HCT116 (cell line): ENCODE measurements around the gene DPH2. TPM values are rescaled to one million over a fixed set of nuclear protein-coding genes. Genes with fewer than 3 reads are reported as not detected.

Source experiments
- ATAC-seq: fragments of 200-7000 bp; cut with Tn5 transposase; 2 replicates; pipeline ENCODE4 v1.9.1; 2020; ENCODE audit warnings: mild to moderate bottlenecking, moderate library complexity
- BruUV-seq: library from RNA; stranded (reverse); fragments of 400-500 nt; replicated peaks from 2 replicates; lab custom pipeline; 2021; lab: Mats Ljungman, UMichigan
- CTCF ChIA-PET: fragments of 300-600 bp; sonication (Branson Sonifier 250); formaldehyde crosslinking; loops from one replicate; lab custom pipeline; 2021; ENCODE audit warnings: antibody characterized with exemption; lab: Charles Lee
- POLR2A ChIA-PET: fragments of 300-600, 350-600 bp; sonication (Branson Sonifier 250); formaldehyde crosslinking; loops from one replicate; lab custom pipeline; 2021; ENCODE audit warnings: antibody characterized with exemption; lab: Charles Lee
- RAD21 ChIA-PET, 2 experiments: fragments of 300-600 bp; sonication (Branson Sonifier 250); formaldehyde crosslinking; loops; one replicate each; lab custom pipeline; 2023; ENCODE audit warnings: low total read pairs in 2 of 2; ENCODE audit not compliant: uncharacterized antibody in 2 of 2, unreplicated experiment in 2 of 2, low non-redundant PET in 1 of 2; lab: Charles Lee
- DNase-seq: peaks from one replicate; pipeline ENCODE4 v3.0.0-alpha.2; 2010; ENCODE audit warnings: low read depth, low spot score
- H2AFZ ChIP-seq: fragments of 200-600 bp; shearing (Covaris generic), sonication (generic); 2 replicates; pipeline ENCODE4 v1.6.1; 2017; ENCODE audit warnings: low read depth, mixed run types, mixed read lengths, antibody characterized with exemption, low read length; ENCODE audit not compliant: poor library complexity, severe bottlenecking
- H3K27ac ChIP-seq: 2 replicates; pipeline ENCODE4 v1.5.1; 2012; ENCODE audit warnings: low read depth, low read length
- H3K27me3 ChIP-seq: fragments of 200-600 bp; sonication (generic); 2 replicates; pipeline ENCODE4 v1.6.1; 2016; ENCODE audit warnings: mixed run types, low read length, mixed read lengths; ENCODE audit not compliant: insufficient read depth
- H3K36me3 ChIP-seq, 2 experiments: fragments of 200-500 bp in 1 of 2; fragments of 200-600 bp in 1 of 2; sonication (Bioruptor generic) in 1 of 2; sonication (generic) in 1 of 2; 2 replicates each; pipeline versions ENCODE4 v1.5.1 to v1.6.1; 2014 to 2016; ENCODE audit warnings: low read length in 2 of 2, inconsistent platforms in 1 of 2, mixed read lengths in 1 of 2, mixed run types in 1 of 2; ENCODE audit not compliant: insufficient read depth in 2 of 2, control insufficient read depth in 1 of 2
- H3K4me1 ChIP-seq, 2 experiments: fragments of 200-600 bp in 1 of 2; sonication (generic) in 1 of 2; 2 replicates each; pipeline versions ENCODE4 v1.5.1 to v1.6.1; 2012 to 2017; ENCODE audit warnings: low read length in 2 of 2, inconsistent platforms in 1 of 2, mild to moderate bottlenecking in 1 of 2, mixed read lengths in 1 of 2, mixed run types in 1 of 2, moderate library complexity in 1 of 2; ENCODE audit not compliant: insufficient read depth in 2 of 2, control insufficient read depth in 1 of 2
- H3K4me2 ChIP-seq: fragments of 200-600 bp; sonication (generic); 2 replicates; pipeline ENCODE4 v1.6.1; 2017; ENCODE audit warnings: mixed run types, low read length, mixed read lengths
- H3K4me3 ChIP-seq, 2 experiments: fragments of 200-600 bp in 1 of 2; sonication (generic) in 1 of 2; replicated peaks in 1 of 2; 2 replicates each; pipeline ENCODE4 v1.5.1; 2011 to 2016; ENCODE audit warnings: low read length in 2 of 2, control low read depth in 1 of 2, low read depth in 1 of 2, mild to moderate bottlenecking in 1 of 2, mixed read lengths in 1 of 2, mixed run types in 1 of 2
- H3K79me2 ChIP-seq: fragments of 200-600 bp; sonication (generic); 2 replicates; pipeline ENCODE4 v1.6.1; 2017; ENCODE audit warnings: mild to moderate bottlenecking, mixed run types, low read length, moderate library complexity, mixed read lengths; ENCODE audit not compliant: insufficient read depth
- H3K9ac ChIP-seq: fragments of 200-600 bp; sonication (generic); 2 replicates; pipeline ENCODE4 v1.6.1; 2016; ENCODE audit warnings: low read length, mixed read lengths
- H3K9me2 ChIP-seq: fragments of 200-600 bp; sonication (generic), shearing (Covaris generic); 2 replicates; pipeline ENCODE4 v1.6.1; 2017; ENCODE audit warnings: mixed run types, mild to moderate bottlenecking, moderate library complexity; ENCODE audit not compliant: insufficient read depth
- H3K9me3 ChIP-seq, 2 experiments: fragments of 200-500 bp in 1 of 2; fragments of 200-600 bp in 1 of 2; sonication (Bioruptor generic) in 1 of 2; sonication (generic) in 1 of 2; 2 replicates each; pipeline ENCODE4 v1.6.1; 2014 to 2017; ENCODE audit warnings: low read length in 2 of 2, mixed read lengths in 2 of 2, inconsistent platforms in 1 of 2, low read depth in 1 of 2, mild to moderate bottlenecking in 1 of 2, mixed run types in 1 of 2, moderate library complexity in 1 of 2; ENCODE audit not compliant: control insufficient read depth in 1 of 2, insufficient read depth in 1 of 2
- H4K20me1 ChIP-seq: fragments of 200-600 bp; sonication (generic), shearing (Covaris generic); 2 replicates; pipeline ENCODE4 v1.6.1; 2017; ENCODE audit warnings: mixed run types, mild to moderate bottlenecking, moderate library complexity; ENCODE audit not compliant: insufficient read depth
- CEBPB ChIP-seq: IDR thresholded peaks from 2 replicates; pipeline ENCODE4 v1.6.1; 2012; ENCODE audit warnings: low read depth
- EGR1 ChIP-seq: IDR thresholded peaks from 2 replicates; pipeline ENCODE4 v1.6.1; 2012; ENCODE audit warnings: low read depth
- EZH2 ChIP-seq: fragments of 200-600 bp; sonication (generic); IDR thresholded peaks from 2 replicates; pipeline ENCODE4 v1.6.1; 2017; ENCODE audit warnings: antibody characterized with exemption, mixed run types
- EZH2phosphoT487 ChIP-seq: fragments of 200-600 bp; IDR thresholded peaks from 2 replicates; pipeline ENCODE4 v1.6.1; 2018; ENCODE audit warnings: antibody characterized with exemption, borderline replicate concordance
- FOSL1 ChIP-seq: IDR thresholded peaks from 2 replicates; pipeline ENCODE4 v1.6.1; 2012; ENCODE audit warnings: low read depth
- JUND ChIP-seq: IDR thresholded peaks from 2 replicates; pipeline ENCODE4 v1.6.1; 2012
- POLR2A ChIP-seq: IDR thresholded peaks from 2 replicates; pipeline ENCODE4 v1.7.0; 2011; ENCODE audit warnings: borderline replicate concordance; ENCODE audit not compliant: insufficient read depth, insufficient read length; ENCODE audit errors: extremely low read depth
- POLR2AphosphoS5 ChIP-seq: IDR thresholded peaks from 2 replicates; pipeline ENCODE4 v1.6.1; 2011; ENCODE audit warnings: mild to moderate bottlenecking, low read depth, low read length, moderate library complexity
- SIN3A ChIP-seq: IDR thresholded peaks from 2 replicates; pipeline ENCODE4 v1.6.1; 2012; ENCODE audit warnings: low read depth
- SP1 ChIP-seq: IDR thresholded peaks from 2 replicates; pipeline ENCODE4 v1.6.1; 2012; ENCODE audit warnings: low read depth
- YY1 ChIP-seq: IDR thresholded peaks from 2 replicates; pipeline ENCODE4 v1.6.1; 2011; ENCODE audit warnings: low read length, low read depth, moderate library complexity, mild to moderate bottlenecking; ENCODE audit not compliant: insufficient replicate concordance; ENCODE audit errors: extremely low read depth
- ZFX ChIP-seq: fragments of 450-650 bp; IDR thresholded peaks from 2 replicates; pipeline ENCODE4 v1.6.1; 2017
- intact Hi-C: fragments of 100-400 bp; cut with micrococcal nuclease; formaldehyde crosslinking; loops from 2 replicates; pipeline ENCODE4 v1.10.0; 2022
- total RNA-seq: library from RNA; stranded (reverse); gene quantifications from one replicate; pipeline ENCODE4 v1.2.1, GENCODE V29; 2021; ENCODE audit not compliant: unreplicated experiment
- TF ChIP-seq, protein P1 (sequence below), 3 experiments: fragments of 200-600 bp in 1 of 3; sonication (generic) in 1 of 3; IDR thresholded peaks in 2 of 3; conservative IDR thresholded peaks in 1 of 3; 2 replicates each; pipeline ENCODE4 v1.5.1; 2012 to 2017; ENCODE audit warnings: low read depth in 2 of 3, low read length in 2 of 3, antibody characterized with exemption in 1 of 3, borderline replicate concordance in 1 of 3, control low read depth in 1 of 3, mild to moderate bottlenecking in 1 of 3, mixed read lengths in 1 of 3, mixed run types in 1 of 3, moderate library complexity in 1 of 3; ENCODE audit not compliant: insufficient read depth in 1 of 3
- TF ChIP-seq, protein P2 (sequence below): IDR thresholded peaks from 2 replicates; pipeline ENCODE4 v1.6.1; 2012; ENCODE audit warnings: low read depth
- TF ChIP-seq, protein P3 (sequence below): IDR thresholded peaks from 2 replicates; pipeline ENCODE4 v1.6.1; 2012
- TF ChIP-seq, protein P4 (sequence below): IDR thresholded peaks from 2 replicates; pipeline ENCODE4 v1.6.1; 2012

Gene DPH2
- total RNA-seq, 1 experiment from 2014 or later, result 53.2 TPM

DNA sequence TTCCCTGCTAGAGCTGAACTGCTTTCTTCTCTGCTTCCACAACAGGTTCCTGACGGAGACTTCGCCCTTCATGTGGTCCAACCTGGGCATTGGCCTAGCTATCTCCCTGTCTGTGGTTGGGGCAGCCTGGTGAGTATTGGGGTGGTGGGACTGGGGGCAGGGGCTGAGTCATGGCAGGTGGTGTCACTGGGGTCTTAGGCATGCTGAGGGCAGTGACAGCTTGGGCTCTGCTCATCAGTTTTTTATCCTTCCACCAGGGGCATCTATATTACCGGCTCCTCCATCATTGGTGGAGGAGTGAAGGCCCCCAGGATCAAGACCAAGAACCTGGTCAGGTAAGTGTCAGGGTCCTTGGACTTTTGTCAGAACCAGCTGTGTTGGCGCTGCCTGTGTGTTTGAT, 6.2 kb downstream of the DPH2 start:
- BruUV-seq, result no TSS peak
- peaks cover 21 to 64% of the 10 kb centered on the region in 2 experiments for H3K4me1 ChIP-seq
- POLR2A ChIA-PET, result no interaction called here
- peaks cover 15 to 48% of the 10 kb centered on the region in 2 experiments; a peak in 3 of 4 replicates for H3K36me3 ChIP-seq
- no peak for DNase-seq
- intact Hi-C loops, result no loop called here
- peak overlapping the region; percentile 93 for H3K9ac ChIP-seq
- RAD21 ChIA-PET, result no interaction called here
- no peaks in the 10 kb centered on the region for H3K9me3 ChIP-seq
- H3K4me2 ChIP-seq, result peak overlapping the region; percentile 97
- H3K79me2 ChIP-seq, result peaks cover 63% of the 10 kb centered on the region
- no peaks in the 10 kb centered on the region for H3K9me2 ChIP-seq
- CTCF ChIA-PET, result interaction anchor here (2.2 kb wide), 1 partner anchor 41 kb away, joined by 10 read pairs; no protein-coding TSS in a partner anchor
- peak overlapping the region; percentile 80 for H3K27ac ChIP-seq
- no peaks in the 10 kb centered on the region for H4K20me1 ChIP-seq
- TF ChIP-seq EZH2phosphoT487 (no peak), CEBPB (no peak), ZFX (no peak), JUND (no peak)
- TF ChIP-seq, protein P1, sequence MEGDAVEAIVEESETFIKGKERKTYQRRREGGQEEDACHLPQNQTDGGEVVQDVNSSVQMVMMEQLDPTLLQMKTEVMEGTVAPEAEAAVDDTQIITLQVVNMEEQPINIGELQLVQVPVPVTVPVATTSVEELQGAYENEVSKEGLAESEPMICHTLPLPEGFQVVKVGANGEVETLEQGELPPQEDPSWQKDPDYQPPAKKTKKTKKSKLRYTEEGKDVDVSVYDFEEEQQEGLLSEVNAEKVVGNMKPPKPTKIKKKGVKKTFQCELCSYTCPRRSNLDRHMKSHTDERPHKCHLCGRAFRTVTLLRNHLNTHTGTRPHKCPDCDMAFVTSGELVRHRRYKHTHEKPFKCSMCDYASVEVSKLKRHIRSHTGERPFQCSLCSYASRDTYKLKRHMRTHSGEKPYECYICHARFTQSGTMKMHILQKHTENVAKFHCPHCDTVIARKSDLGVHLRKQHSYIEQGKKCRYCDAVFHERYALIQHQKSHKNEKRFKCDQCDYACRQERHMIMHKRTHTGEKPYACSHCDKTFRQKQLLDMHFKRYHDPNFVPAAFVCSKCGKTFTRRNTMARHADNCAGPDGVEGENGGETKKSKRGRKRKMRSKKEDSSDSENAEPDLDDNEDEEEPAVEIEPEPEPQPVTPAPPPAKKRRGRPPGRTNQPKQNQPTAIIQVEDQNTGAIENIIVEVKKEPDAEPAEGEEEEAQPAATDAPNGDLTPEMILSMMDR (IDR thresholded peaks at IDR 0.05 in 2 of 3, conservative IDR thresholded peaks at IDR 0.05 in 1 of 3; ENCODE audit: borderline replicate concordance in 1 of 3, insufficient read depth in 1 of 3, low read depth in 2 of 3, low read length in 2 of 3), result 0 out of 6 replicates have a peak, but pooled peaks of 2 of the 3 experiments have one; percentile 13 to 24
- TF ChIP-seq, all 23 proteins: peak for 1
- Histone ChIP-seq H2AFZ (no peak overlapping the region), H3K4me3 (peak overlapping the region; percentile 92 to 99), H3K27me3 (no peaks in the 10 kb centered on the region)
- ATAC-seq, result no peak

DNA sequence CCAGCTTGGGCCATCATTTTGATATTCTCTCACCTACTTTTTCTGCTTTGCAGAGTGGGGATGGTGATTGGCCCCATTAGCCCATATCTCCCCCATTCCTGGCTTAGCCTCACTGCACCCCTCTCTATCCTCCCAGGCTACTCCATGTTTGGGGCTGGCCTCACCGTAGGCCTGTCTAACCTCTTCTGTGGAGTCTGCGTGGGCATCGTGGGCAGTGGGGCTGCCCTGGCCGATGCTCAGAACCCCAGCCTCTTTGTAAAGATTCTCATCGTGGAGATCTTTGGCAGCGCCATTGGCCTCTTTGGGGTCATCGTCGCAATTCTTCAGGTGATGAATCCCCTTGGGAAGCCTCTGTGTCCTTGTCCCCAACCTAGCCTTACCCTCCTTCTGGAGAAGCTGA, 7.1 kb downstream of the DPH2 start:
- BruUV-seq, result no TSS peak
- DNase-seq, result no peak
- peaks cover 13 to 48% of the 10 kb centered on the region in 2 experiments; a peak in 3 of 4 replicates for H3K36me3 ChIP-seq
- H3K9me2 ChIP-seq, result no peaks in the 10 kb centered on the region
- no peak overlapping the region for H3K4me3 ChIP-seq
- POLR2A ChIA-PET, result no interaction called here
- peaks cover 66% of the 10 kb centered on the region for H3K79me2 ChIP-seq
- intact Hi-C loops, result no loop called here
- H4K20me1 ChIP-seq, result no peaks in the 10 kb centered on the region
- H3K9ac ChIP-seq, result no peak overlapping the region
- peaks cover 21 to 61% of the 10 kb centered on the region in 2 experiments for H3K4me1 ChIP-seq
- H2AFZ ChIP-seq, result no peak overlapping the region
- RAD21 ChIA-PET, result no interaction called here
- no peak for ATAC-seq
- H3K4me2 ChIP-seq, result no peak overlapping the region
- H3K27me3 ChIP-seq, result no peaks in the 10 kb centered on the region
- CTCF ChIA-PET, result no interaction called here
- H3K9me3 ChIP-seq, result no peaks in the 10 kb centered on the region
- no peak overlapping the region for H3K27ac ChIP-seq
- TF ChIP-seq, protein P2, sequence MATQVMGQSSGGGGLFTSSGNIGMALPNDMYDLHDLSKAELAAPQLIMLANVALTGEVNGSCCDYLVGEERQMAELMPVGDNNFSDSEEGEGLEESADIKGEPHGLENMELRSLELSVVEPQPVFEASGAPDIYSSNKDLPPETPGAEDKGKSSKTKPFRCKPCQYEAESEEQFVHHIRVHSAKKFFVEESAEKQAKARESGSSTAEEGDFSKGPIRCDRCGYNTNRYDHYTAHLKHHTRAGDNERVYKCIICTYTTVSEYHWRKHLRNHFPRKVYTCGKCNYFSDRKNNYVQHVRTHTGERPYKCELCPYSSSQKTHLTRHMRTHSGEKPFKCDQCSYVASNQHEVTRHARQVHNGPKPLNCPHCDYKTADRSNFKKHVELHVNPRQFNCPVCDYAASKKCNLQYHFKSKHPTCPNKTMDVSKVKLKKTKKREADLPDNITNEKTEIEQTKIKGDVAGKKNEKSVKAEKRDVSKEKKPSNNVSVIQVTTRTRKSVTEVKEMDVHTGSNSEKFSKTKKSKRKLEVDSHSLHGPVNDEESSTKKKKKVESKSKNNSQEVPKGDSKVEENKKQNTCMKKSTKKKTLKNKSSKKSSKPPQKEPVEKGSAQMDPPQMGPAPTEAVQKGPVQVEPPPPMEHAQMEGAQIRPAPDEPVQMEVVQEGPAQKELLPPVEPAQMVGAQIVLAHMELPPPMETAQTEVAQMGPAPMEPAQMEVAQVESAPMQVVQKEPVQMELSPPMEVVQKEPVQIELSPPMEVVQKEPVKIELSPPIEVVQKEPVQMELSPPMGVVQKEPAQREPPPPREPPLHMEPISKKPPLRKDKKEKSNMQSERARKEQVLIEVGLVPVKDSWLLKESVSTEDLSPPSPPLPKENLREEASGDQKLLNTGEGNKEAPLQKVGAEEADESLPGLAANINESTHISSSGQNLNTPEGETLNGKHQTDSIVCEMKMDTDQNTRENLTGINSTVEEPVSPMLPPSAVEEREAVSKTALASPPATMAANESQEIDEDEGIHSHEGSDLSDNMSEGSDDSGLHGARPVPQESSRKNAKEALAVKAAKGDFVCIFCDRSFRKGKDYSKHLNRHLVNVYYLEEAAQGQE, result no peak
- TF ChIP-seq JUND, result no peak
- TF ChIP-seq YY1, result no peak
- TF ChIP-seq EZH2phosphoT487, result no peak
- TF ChIP-seq, protein P3, sequence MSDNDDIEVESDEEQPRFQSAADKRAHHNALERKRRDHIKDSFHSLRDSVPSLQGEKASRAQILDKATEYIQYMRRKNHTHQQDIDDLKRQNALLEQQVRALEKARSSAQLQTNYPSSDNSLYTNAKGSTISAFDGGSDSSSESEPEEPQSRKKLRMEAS, result no peak
- TF ChIP-seq FOSL1, result no peak
- no peak for TF ChIP-seq POLR2AphosphoS5
- TF ChIP-seq, protein P4, sequence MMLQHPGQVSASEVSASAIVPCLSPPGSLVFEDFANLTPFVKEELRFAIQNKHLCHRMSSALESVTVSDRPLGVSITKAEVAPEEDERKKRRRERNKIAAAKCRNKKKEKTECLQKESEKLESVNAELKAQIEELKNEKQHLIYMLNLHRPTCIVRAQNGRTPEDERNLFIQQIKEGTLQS, result no peak
- TF ChIP-seq SP1, result no peak
- no peak for TF ChIP-seq POLR2A
- TF ChIP-seq EGR1, result no peak
- TF ChIP-seq EZH2, result no peak
- no peak for TF ChIP-seq SIN3A
- no peak for TF ChIP-seq CEBPB
